Esophagus squamous epithelium (tissue), 4 donors: ENCODE measurements around the gene C10orf120.

Experiments used
- POLR2A ChIP-seq, 4 donors: fragments of 450-650 bp; IDR thresholded peaks; one replicate each; pipeline ENCODE4 v1.6.1; 2017; ENCODE audit warnings: antibody characterized with exemption in 4 of 4, mild to moderate bottlenecking in 4 of 4, moderate library complexity in 3 of 4
- TF ChIP-seq, protein P1 (sequence below), 6 experiments: fragments of 450-650 bp in 4 of 6; fragments of 200-600 bp in 2 of 6; sonication (generic) in 2 of 6; IDR thresholded peaks; one replicate each; pipeline ENCODE4 v1.5.1; 2016 to 2019; ENCODE audit warnings: antibody characterized with exemption in 6 of 6, mild to moderate bottlenecking in 4 of 6, moderate library complexity in 4 of 6

DNA sequence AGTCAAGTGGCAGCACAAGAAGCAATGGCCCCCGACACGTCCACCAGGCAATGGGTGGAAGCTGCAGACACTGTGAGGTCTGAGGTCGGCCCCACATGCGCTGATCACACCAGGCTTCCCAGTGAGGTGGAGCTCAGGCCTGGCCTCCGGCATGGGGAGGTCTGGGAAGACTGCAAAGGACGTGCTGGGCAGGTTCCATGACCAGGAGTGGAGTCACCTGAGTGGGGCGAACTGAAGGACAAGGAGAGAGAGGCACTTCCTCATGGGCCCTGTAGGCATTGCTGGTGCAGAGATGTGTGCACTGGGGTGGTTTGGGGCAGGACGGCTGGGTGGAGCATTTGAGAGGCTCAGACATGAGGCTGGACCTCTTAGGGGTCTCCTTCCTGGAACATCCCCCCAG is 35.1 kb downstream of the C10orf120 start:
- TF ChIP-seq, protein P1, sequence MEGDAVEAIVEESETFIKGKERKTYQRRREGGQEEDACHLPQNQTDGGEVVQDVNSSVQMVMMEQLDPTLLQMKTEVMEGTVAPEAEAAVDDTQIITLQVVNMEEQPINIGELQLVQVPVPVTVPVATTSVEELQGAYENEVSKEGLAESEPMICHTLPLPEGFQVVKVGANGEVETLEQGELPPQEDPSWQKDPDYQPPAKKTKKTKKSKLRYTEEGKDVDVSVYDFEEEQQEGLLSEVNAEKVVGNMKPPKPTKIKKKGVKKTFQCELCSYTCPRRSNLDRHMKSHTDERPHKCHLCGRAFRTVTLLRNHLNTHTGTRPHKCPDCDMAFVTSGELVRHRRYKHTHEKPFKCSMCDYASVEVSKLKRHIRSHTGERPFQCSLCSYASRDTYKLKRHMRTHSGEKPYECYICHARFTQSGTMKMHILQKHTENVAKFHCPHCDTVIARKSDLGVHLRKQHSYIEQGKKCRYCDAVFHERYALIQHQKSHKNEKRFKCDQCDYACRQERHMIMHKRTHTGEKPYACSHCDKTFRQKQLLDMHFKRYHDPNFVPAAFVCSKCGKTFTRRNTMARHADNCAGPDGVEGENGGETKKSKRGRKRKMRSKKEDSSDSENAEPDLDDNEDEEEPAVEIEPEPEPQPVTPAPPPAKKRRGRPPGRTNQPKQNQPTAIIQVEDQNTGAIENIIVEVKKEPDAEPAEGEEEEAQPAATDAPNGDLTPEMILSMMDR (IDR thresholded peaks at IDR 0.05), result no peak
- no peak for TF ChIP-seq POLR2A (IDR thresholded peaks at IDR 0.05)
